ENCODE results near the gene HSPA12B. TPM values are rescaled to one million over a fixed set of nuclear protein-coding genes. Genes with fewer than 3 reads are reported as not detected.

HSPA12B gene
- total RNA-seq, 1 donor from 2014 or later: not detected

GRCh38 chr20:3734111-3734843, 1.8 kb downstream of the HSPA12B start:
- no peaks in the 10 kb centered on the region for H3K9me3 Mint-ChIP-seq (ENCODE audit: unreplicated experiment)
- no peak for TF ChIP-seq CTCF (IDR thresholded peaks at IDR 0.05)
- peaks cover 12% of the 10 kb centered on the region for H3K27me3 Mint-ChIP-seq (ENCODE audit: unreplicated experiment)
- no peaks in the 10 kb centered on the region for H3K36me3 Mint-ChIP-seq (ENCODE audit: unreplicated experiment)
- peaks cover 4% of the 10 kb centered on the region for H3K4me1 Mint-ChIP-seq (ENCODE audit: unreplicated experiment)
- DNase-seq (ENCODE audit: extremely low spot score, unreplicated experiment): no peak
- no peak overlapping the region for H3K27ac Mint-ChIP-seq (ENCODE audit: unreplicated experiment)
- H3K4me3 Mint-ChIP-seq (ENCODE audit: unreplicated experiment): no peak overlapping the region

DNA sequence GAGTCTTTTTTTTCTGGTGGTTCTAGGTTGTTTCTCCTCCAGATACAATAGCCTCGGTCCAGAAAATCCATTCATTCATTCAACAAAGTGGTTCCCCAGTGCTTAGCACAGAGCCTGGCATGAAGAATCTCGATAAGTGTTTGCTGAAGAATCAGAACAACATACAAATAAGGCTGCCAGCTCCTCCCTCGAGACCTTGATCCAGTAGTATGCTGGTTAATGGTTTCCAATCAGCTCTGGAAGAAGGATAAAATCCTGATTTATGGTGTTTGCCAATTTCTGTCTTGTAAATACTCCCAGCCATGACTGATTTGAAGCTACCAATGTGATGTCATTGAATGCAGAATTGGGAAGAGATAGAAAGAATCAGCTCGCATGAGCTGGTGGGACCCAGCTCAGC, 3.3 kb downstream of the HSPA12B start:
- H3K4me1 Mint-ChIP-seq (ENCODE audit: unreplicated experiment): peaks cover 4% of the 10 kb centered on the region
- no peaks in the 10 kb centered on the region for H3K9me3 Mint-ChIP-seq (ENCODE audit: unreplicated experiment)
- no peaks in the 10 kb centered on the region for H3K36me3 Mint-ChIP-seq (ENCODE audit: unreplicated experiment)
- peaks cover 10% of the 10 kb centered on the region for H3K27me3 Mint-ChIP-seq (ENCODE audit: unreplicated experiment)
- H3K27ac Mint-ChIP-seq (ENCODE audit: unreplicated experiment): no peak overlapping the region
- no peak overlapping the region for H3K4me3 Mint-ChIP-seq (ENCODE audit: unreplicated experiment)
- DNase-seq (ENCODE audit: extremely low spot score, unreplicated experiment): no peak
- TF ChIP-seq CTCF (IDR thresholded peaks at IDR 0.05): no peak

DNA sequence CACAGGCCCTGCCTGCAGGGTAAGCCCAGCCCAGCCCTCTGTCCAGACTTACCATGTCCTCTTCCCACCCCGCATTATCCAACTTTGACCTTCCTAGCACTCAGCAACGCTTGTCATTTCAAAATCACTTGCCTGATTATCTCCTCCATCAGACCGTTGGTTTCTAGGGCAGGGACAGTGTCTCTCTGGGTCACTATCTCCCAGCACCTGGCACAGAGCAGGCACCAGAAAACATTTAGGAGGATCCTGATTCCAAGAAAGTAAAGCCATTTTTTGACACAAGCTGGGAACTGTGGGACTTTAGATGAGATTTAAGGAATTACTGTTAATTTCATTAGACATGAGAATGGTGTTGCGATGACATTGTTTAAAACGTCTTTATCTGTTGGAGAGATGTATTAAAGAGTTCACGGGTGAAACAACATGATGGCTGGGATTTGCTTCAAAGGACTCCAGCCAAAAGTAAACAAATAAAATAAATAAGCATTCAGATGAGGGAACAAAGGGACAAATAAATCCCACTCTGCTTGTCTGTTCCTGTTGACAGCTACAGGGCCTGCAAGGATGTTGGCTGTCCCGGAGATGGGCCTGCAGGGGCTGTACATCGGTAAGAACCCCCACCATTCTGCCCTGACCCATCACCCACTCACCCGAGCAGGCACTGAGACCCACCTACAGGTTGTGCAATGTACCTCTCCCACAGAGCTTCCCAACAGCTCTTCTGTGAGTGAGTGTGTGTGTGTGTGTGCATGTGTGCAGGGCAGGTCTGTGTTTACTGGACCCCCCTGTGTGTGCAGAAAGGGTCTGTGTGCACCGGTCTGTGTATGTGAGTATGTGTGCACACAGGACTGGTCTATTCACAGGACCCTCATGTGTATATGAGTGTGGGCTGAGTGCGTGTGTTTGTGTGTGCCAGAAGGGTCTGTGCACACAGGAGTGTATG, 5.9 kb downstream of the HSPA12B start:
- Mint-ChIP-seq H3K27me3 (ENCODE audit: unreplicated experiment) (peaks cover 6% of the 10 kb centered on the region), H3K36me3 (ENCODE audit: unreplicated experiment) (no peaks in the 10 kb centered on the region), H3K4me3 (ENCODE audit: unreplicated experiment) (no peak overlapping the region), H3K4me1 (ENCODE audit: unreplicated experiment) (peaks cover 2% of the 10 kb centered on the region), H3K9me3 (ENCODE audit: unreplicated experiment) (no peaks in the 10 kb centered on the region), H3K27ac (ENCODE audit: unreplicated experiment) (no peak overlapping the region)
- no peak for TF ChIP-seq CTCF (IDR thresholded peaks at IDR 0.05)
- DNase-seq (ENCODE audit: extremely low spot score, unreplicated experiment): no peak

DNA sequence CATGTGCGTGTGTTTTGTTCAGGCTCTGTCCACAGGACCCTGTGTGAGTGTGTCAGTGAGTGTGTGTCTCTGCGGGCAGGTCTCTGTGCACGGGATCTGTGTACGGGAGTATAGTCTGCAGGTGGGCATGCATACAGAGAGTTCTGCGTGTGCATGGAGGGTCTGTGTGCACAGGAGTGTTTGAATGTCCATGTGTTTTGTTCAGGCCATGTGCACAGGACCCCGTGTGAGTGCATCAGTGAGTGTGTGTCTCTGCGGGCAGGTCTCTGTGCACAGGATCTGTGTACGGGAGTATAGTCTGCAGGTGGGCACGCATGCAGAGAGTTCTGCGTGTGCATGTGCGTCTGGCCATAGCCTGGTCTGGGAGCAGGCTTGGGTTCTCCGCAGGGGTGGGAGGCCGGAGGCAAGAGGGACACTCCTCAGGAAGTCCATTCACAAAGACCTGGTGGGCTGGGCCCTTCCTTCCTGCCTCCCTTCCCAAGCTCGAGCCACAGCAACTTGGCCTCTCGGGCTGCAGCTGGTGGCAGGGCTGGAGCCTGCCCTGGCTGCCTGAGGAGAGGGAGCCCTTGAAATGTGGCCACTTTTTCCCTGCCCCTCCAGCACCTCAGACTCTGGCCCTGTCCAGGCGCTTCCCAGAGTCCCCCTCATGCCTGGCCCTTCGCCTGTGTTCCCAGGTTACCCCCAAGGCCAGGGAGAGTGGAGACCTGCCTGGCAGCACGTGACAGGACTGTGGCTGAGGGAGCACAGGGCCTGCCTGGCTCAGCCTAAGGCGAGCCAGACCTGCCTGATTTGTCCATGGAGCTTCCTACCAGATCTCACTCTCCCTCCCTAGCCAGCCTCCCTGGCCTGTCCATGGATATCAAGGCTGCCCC, 6.8 kb downstream of the HSPA12B start:
- Mint-ChIP-seq H3K4me1 (ENCODE audit: unreplicated experiment) (peaks cover 2% of the 10 kb centered on the region), H3K27ac (ENCODE audit: unreplicated experiment) (no peak overlapping the region), H3K4me3 (ENCODE audit: unreplicated experiment) (no peak overlapping the region), H3K9me3 (ENCODE audit: unreplicated experiment) (no peaks in the 10 kb centered on the region), H3K36me3 (ENCODE audit: unreplicated experiment) (no peaks in the 10 kb centered on the region), H3K27me3 (ENCODE audit: unreplicated experiment) (peaks cover 9% of the 10 kb centered on the region)
- no peak for TF ChIP-seq CTCF (IDR thresholded peaks at IDR 0.05)
- DNase-seq (ENCODE audit: extremely low spot score, unreplicated experiment): no peak

All from osteocyte (in vitro differentiated cells).